Heart right ventricle (tissue), 16 donors: ENCODE data around the gene AKAP8. TPM values are rescaled to one million over a fixed set of nuclear protein-coding genes. Genes with fewer than 3 reads are reported as not detected.

Experiments
- ATAC-seq, 8 donors: fragments of 200-7000 bp; cut with Tn5 transposase; one replicate each; pipeline ENCODE4 v1.9.1; 2020; ENCODE audit warnings: mild to moderate bottlenecking in 8 of 8, moderate library complexity in 8 of 8, moderate number of reproducible peaks in 1 of 8
- DNase-seq, 2 donors: peaks; one replicate each; pipeline ENCODE4 v3.0.0-alpha.2; 2020
- H3K27ac ChIP-seq, 10 donors: fragments of 200-600 bp; sonication (generic) in 2 of 10; one replicate each; pipeline versions ENCODE4 v1.5.0 to v1.8.0; 2020 to 2022; ENCODE audit warnings: mild to moderate bottlenecking in 3 of 10
- H3K27me3 ChIP-seq, 7 donors: fragments of 200-600 bp; one replicate each; pipeline ENCODE4 v1.8.0; 2021 to 2022; ENCODE audit warnings: mild to moderate bottlenecking in 2 of 7
- H3K36me3 ChIP-seq, 9 donors: fragments of 200-600 bp; sonication (generic) in 1 of 9; one replicate each; pipeline versions ENCODE4 v1.5.0 to v1.8.0; 2020 to 2022; ENCODE audit warnings: mild to moderate bottlenecking in 2 of 9
- H3K4me1 ChIP-seq, 9 donors: fragments of 200-600 bp; sonication (generic) in 1 of 9; one replicate each; pipeline versions ENCODE4 v1.5.0 to v1.8.0; 2020 to 2022; ENCODE audit warnings: mild to moderate bottlenecking in 4 of 9
- H3K4me3 ChIP-seq, 10 donors: fragments of 200-600 bp; sonication (generic) in 2 of 10; one replicate each; pipeline versions ENCODE4 v1.5.0 to v1.8.0; 2020 to 2022; ENCODE audit warnings: mild to moderate bottlenecking in 7 of 10, moderate library complexity in 2 of 10
- H3K9me3 ChIP-seq, 11 donors: fragments of 200-600 bp in 10 of 11; sonication (generic) in 2 of 11; one replicate each; pipeline versions ENCODE4 v1.5.0 to v1.8.0; 2013 to 2022; ENCODE audit warnings: mild to moderate bottlenecking in 2 of 11, control low read depth in 1 of 11, moderate library complexity in 1 of 11
- CTCF ChIP-seq, 9 donors: fragments of 200-600 bp; sonication (generic) in 2 of 9; IDR thresholded peaks; one replicate each; pipeline versions ENCODE4 v1.5.0 to v1.8.0; 2021 to 2022; ENCODE audit warnings: antibody characterized with exemption in 9 of 9, mild to moderate bottlenecking in 5 of 9, moderate library complexity in 1 of 9
- WGBS, 2 donors: extraction: QIAGEN DNeasy Blood & Tissue Kit; methylation state at CpG; one replicate each; pipeline ENCODE4 v1.1.7; 2013; ENCODE audit warnings: inconsistent platforms in 1 of 2; 5-methylcytosine and 5-hydroxymethylcytosine counted together
- intact Hi-C, 10 donors: fragments of 100-400 bp; cut with DNase I; formaldehyde crosslinking; loops; one replicate each; pipeline versions ENCODE4 v1.11.1 to v1.14.2; 2022
- polyA plus RNA-seq, 2 donors: library from polyadenylated mRNA; stranded (reverse); fragments of 200-250 nt; gene quantifications; one replicate each; pipeline ENCODE4 v1.2.3, GENCODE V29; 2013
- total RNA-seq, 10 donors: library from RNA; stranded (reverse); fragmentation: NEBNext Ultra II Directional in 3 of 10; extraction: Animal tissue kit (Norgen Biotek cat#: 25700) in 3 of 10; gene quantifications; one replicate each; pipeline versions ENCODE4 v1.2.1 to v1.2.4, GENCODE V29; 2021 to 2023
- donor health status: Arrhythmogenic right ventricular cardiomyopathy.
- donor health status: ischemic (EF 13 %, LVEDD 7.1; RV severe dilation, severe dysfunction).
- donor health status: healthy with polysubstance abuse.
- donor health status: DM: no; HTN: yes; CAD: no.
- donor health status: DM: no; HTN: no; CAD: no.
- donor health status: ischemic (EF 25% LVEDD 6.9; RV normal size, moderate dysfunction).
- donor health status: ischemic (EF 25% LVEDD 5.7; RV mildly dilated, moderate dysfunction).
- donor health status: healthy.
- donor health status: DM: yes; HTN: yes; CAD: no.
- donor health status: Ischemic cardiomyopathy.
- donor health status: ischemic (EF 35%, LVEDD 5.7; RV mildly dilated, moderate dysfunction).
- donor health status: nonischemic (EF 11% LVEDD 7.7; RV severe dilation, severe dysfunction).
- donor health status: DM: yes; HTN: yes; CAD: no.
- donor health status: PGD.
- donor health status: ischemic (EF 29% LVEDD 5.4; RV normal size, mild dysfunction).
- donor health status: nonischemic (EF 23%, LVEDD 6.1; RV moderate dilation, normal function).

AKAP8 gene
- total and polyA plus RNA-seq, 12 donors = 12.8 to 32.2 (median 18.6) TPM

GRCh38 chr19:15372470-15372869 lies 7.1 kb downstream of the AKAP8 start:
- Histone ChIP-seq H3K4me3 (no peak overlapping the region), H3K4me1 (peaks cover 31 to 74% (median 57%) of the 10 kb centered on the region in 9 donors), H3K27ac (peak overlapping the region in 4 of 10 donors; percentile 21 to 61 (median 60)), H3K36me3 (peaks cover 11 to 75% (median 55%) of the 10 kb centered on the region in 9 donors), H3K9me3 (no peaks in the 10 kb centered on the region), H3K27me3 (no peaks in the 10 kb centered on the region)
- DNase-seq = no peak
- no peak for ATAC-seq
- 95 to 97% methylated on average over 14 of the region's 14 CpGs for WGBS, 2 donors
- no peak for TF ChIP-seq CTCF (IDR thresholded peaks at IDR 0.05)
- intact Hi-C loops = loop anchor here in 3 of 10 donors (5.0 to 10.0 kb wide), 3 partner anchors 40 to 182 kb away; partner anchors contain the start of gene BRD4 (in 1 of the 3)

GRCh38 chr19:15371786-15372380 lies 7.7 kb downstream of the AKAP8 start:
- 71 to 81% methylated on average over 17 of the region's 17 CpGs for WGBS, 2 donors
- intact Hi-C loops = loop anchor here in 3 of 10 donors (5.0 to 10.0 kb wide), 3 partner anchors 40 to 183 kb away; partner anchors contain the start of gene BRD4 (in 1 of the 3)
- Histone ChIP-seq H3K4me3 (no peak overlapping the region), H3K27me3 (no peaks in the 10 kb centered on the region), H3K4me1 (peaks cover 25 to 74% (median 57%) of the 10 kb centered on the region in 9 donors), H3K27ac (peak overlapping the region in 7 of 10 donors; percentile 21 to 64 (median 59)), H3K36me3 (peaks cover 11 to 81% (median 57%) of the 10 kb centered on the region in 9 donors), H3K9me3 (no peaks in the 10 kb centered on the region)
- TF ChIP-seq CTCF (IDR thresholded peaks at IDR 0.05) = no peak
- DNase-seq (no peak), ATAC-seq (no peak)

GRCh38 chr19:15371119-15371518 lies 8.5 kb downstream of the AKAP8 start:
- intact Hi-C loops = loop anchor here in 3 of 10 donors (5.0 to 10.0 kb wide), 3 partner anchors 39 to 184 kb away; partner anchors contain the start of gene BRD4 (in 1 of the 3)
- Histone ChIP-seq H3K9me3 (no peaks in the 10 kb centered on the region), H3K4me1 (peaks cover 20 to 69% (median 52%) of the 10 kb centered on the region in 9 donors), H3K36me3 (peaks cover 11 to 88% (median 57%) of the 10 kb centered on the region in 9 donors), H3K27ac (peak overlapping the region in 6 of 10 donors; percentile 21 to 64 (median 60)), H3K4me3 (no peak overlapping the region), H3K27me3 (no peaks in the 10 kb centered on the region)
- ATAC-seq (no peak), DNase-seq (no peak)
- 96 to 99% methylated on average over 7 of the region's 7 CpGs for WGBS, 2 donors
- TF ChIP-seq CTCF (IDR thresholded peaks at IDR 0.05) = no peak

- Histone ChIP-seq H3K4me3 (no peak overlapping the region), H3K27ac (peak overlapping the region in 1 of 10 donors; percentile 21), H3K27me3 (no peaks in the 10 kb centered on the region), H3K36me3 (peaks cover 11 to 98% (median 68%) of the 10 kb centered on the region in 9 donors), H3K9me3 (no peaks in the 10 kb centered on the region), H3K4me1 (peaks cover 10 to 53% (median 36%) of the 10 kb centered on the region in 9 donors)
- DNase-seq (no peak), ATAC-seq (no peak)
- intact Hi-C loops = loop anchor here in 2 of 10 donors (5.0 kb wide), 2 partner anchors 37 to 112 kb away; partner anchors contain the start of gene BRD4 (in 1 of the 2)
- TF ChIP-seq CTCF (IDR thresholded peaks at IDR 0.05) = no peak
- 93 to 96% methylated on average over 9 of the region's 9 CpGs for WGBS, 2 donors
These were observed 10.0 kb downstream of the AKAP8 start for GRCh38 chr19:15369594-15369891.
